Breast epithelium (tissue), 4 donors: ENCODE results near the gene MYNN. TPM values are rescaled to one million over a fixed set of nuclear protein-coding genes. Genes with fewer than 3 reads are reported as not detected.

Source experiments
- DNase-seq, 2 donors: peaks; one replicate each; pipeline ENCODE4 v3.0.0-alpha.2; 2019; ENCODE audit warnings: low spot score in 2 of 2
- H3K27ac ChIP-seq, 2 donors: fragments of 200-600 bp; sonication (generic) in 1 of 2; one replicate each; pipeline ENCODE4 v1.5.1; 2016 to 2019; ENCODE audit warnings: mild to moderate bottlenecking in 1 of 2
- H3K27me3 ChIP-seq, 2 donors: fragments of 200-600 bp; sonication (generic) in 1 of 2; one replicate each; pipeline versions ENCODE4 v1.5.1 to v1.6.0; 2017 to 2019; ENCODE audit warnings: control low read depth in 1 of 2, mild to moderate bottlenecking in 1 of 2
- H3K36me3 ChIP-seq: fragments of 200-600 bp; one replicate; pipeline ENCODE4 v1.5.1; 2019
- H3K4me1 ChIP-seq, 2 donors: fragments of 200-600 bp; sonication (generic); one replicate each; pipeline ENCODE4 v1.5.1; 2016 to 2019; ENCODE audit warnings: control low read depth in 1 of 2
- H3K4me3 ChIP-seq, 3 donors: fragments of 200-600 bp; sonication (generic); 1 replicate in 2 of 3; 2 replicates in 1 of 3; pipeline ENCODE4 v1.5.1; 2016 to 2019; ENCODE audit warnings: mild to moderate bottlenecking in 3 of 3, moderate library complexity in 2 of 3
- H3K9me3 ChIP-seq, 2 donors: fragments of 200-600 bp; sonication (generic) in 1 of 2; one replicate each; pipeline ENCODE4 v1.5.1; 2016 to 2019; ENCODE audit warnings: control low read depth in 1 of 2
- POLR2A ChIP-seq: fragments of 450-650 bp; IDR thresholded peaks from one replicate; pipeline ENCODE4 v1.6.1; 2016; ENCODE audit warnings: antibody characterized with exemption, mild to moderate bottlenecking, moderate library complexity
- POLR2AphosphoS5 ChIP-seq, 3 donors: sonication (generic); formaldehyde crosslinking; IDR thresholded peaks; one replicate each; pipeline ENCODE4 v1.6.1; 2017; ENCODE audit warnings: antibody characterized with exemption in 3 of 3
- intact Hi-C: fragments of 100-400 bp; cut with DNase I; formaldehyde crosslinking; loops from one replicate; pipeline ENCODE4 v1.15.1; 2023; ENCODE audit warnings: low total_unique reads
- total RNA-seq, 3 donors: library from RNA; depleted of rRNA; stranded (reverse); fragments of >200 nt; gene quantifications; one replicate each; pipeline ENCODE4 v1.1.0, GENCODE V29; 2016
- TF ChIP-seq, protein P1 (sequence below), 3 donors: fragments of 450-650 bp; IDR thresholded peaks; one replicate each; pipeline ENCODE4 v1.5.1; 2016 to 2017; ENCODE audit warnings: antibody characterized with exemption in 3 of 3, mild to moderate bottlenecking in 3 of 3, moderate library complexity in 3 of 3

MYNN gene
- total RNA-seq, 3 donors from 2014 or later, result 16.0 to 29.0 (median 18.7) TPM

- no peaks in the 10 kb centered on the region for H3K4me1 ChIP-seq
- TF ChIP-seq POLR2A, result no peak
- TF ChIP-seq, protein P1, sequence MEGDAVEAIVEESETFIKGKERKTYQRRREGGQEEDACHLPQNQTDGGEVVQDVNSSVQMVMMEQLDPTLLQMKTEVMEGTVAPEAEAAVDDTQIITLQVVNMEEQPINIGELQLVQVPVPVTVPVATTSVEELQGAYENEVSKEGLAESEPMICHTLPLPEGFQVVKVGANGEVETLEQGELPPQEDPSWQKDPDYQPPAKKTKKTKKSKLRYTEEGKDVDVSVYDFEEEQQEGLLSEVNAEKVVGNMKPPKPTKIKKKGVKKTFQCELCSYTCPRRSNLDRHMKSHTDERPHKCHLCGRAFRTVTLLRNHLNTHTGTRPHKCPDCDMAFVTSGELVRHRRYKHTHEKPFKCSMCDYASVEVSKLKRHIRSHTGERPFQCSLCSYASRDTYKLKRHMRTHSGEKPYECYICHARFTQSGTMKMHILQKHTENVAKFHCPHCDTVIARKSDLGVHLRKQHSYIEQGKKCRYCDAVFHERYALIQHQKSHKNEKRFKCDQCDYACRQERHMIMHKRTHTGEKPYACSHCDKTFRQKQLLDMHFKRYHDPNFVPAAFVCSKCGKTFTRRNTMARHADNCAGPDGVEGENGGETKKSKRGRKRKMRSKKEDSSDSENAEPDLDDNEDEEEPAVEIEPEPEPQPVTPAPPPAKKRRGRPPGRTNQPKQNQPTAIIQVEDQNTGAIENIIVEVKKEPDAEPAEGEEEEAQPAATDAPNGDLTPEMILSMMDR (IDR thresholded peaks at IDR 0.05), result no peak
- no peak for TF ChIP-seq POLR2AphosphoS5 (IDR thresholded peaks at IDR 0.05)
- no peak overlapping the region for H3K27ac ChIP-seq
- H3K4me3 ChIP-seq, result no peak overlapping the region
- intact Hi-C loops, result no loop called here
- DNase-seq, result no peak
- H3K27me3 ChIP-seq, result peaks cover 0 to 16% of the 10 kb centered on the region in 2 donors
- H3K36me3 ChIP-seq, result no peaks in the 10 kb centered on the region
- no peaks in the 10 kb centered on the region for H3K9me3 ChIP-seq
Observed at GRCh38 chr3:169748670-169749069, 24.5 kb upstream of the MYNN start.

DNA sequence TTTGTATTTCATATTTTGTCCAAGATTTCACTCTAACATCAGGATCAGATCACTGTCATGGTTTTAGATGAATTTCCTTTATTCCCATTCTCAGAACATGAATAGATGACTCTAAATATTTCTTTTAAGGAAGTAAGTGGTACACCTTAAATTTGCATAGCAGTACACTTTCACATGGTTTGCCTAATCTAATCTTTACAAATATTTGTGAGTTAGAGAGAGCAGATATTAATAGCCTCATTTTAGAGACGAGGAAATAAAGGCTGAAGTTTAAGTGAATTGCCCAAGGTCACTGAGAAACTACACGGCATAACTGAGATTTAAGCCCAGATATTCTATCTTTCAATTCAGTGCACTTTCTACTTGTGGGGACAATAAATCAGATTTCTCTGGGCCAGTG is 22.5 kb upstream of the MYNN start:
- intact Hi-C loops, result no loop called here
- TF ChIP-seq, protein P1 (IDR thresholded peaks at IDR 0.05), result no peak
- TF ChIP-seq POLR2AphosphoS5 (IDR thresholded peaks at IDR 0.05) (no peak), POLR2A (no peak)
- DNase-seq, result no peak
- Histone ChIP-seq H3K27me3 (peaks cover 0 to 16% of the 10 kb centered on the region in 2 donors), H3K27ac (no peak overlapping the region), H3K36me3 (no peaks in the 10 kb centered on the region), H3K4me3 (no peak overlapping the region), H3K9me3 (no peaks in the 10 kb centered on the region), H3K4me1 (no peaks in the 10 kb centered on the region)

- H3K27ac ChIP-seq, result no peak overlapping the region
- no peak overlapping the region for H3K4me3 ChIP-seq
- H3K36me3 ChIP-seq, result no peaks in the 10 kb centered on the region
- H3K4me1 ChIP-seq, result no peaks in the 10 kb centered on the region
- intact Hi-C loops, result no loop called here
- H3K27me3 ChIP-seq, result peaks cover 0 to 10% of the 10 kb centered on the region in 2 donors
- TF ChIP-seq POLR2AphosphoS5 (IDR thresholded peaks at IDR 0.05), result no peak
- TF ChIP-seq, protein P1 (IDR thresholded peaks at IDR 0.05), result no peak
- no peak for TF ChIP-seq POLR2A
- H3K9me3 ChIP-seq, result no peaks in the 10 kb centered on the region
- no peak for DNase-seq
Observed at GRCh38 chr3:169751875-169752274, 21.3 kb upstream of the MYNN start.

GRCh38 chr3:169754711-169755110 is 18.5 kb upstream of the MYNN start:
- H3K27me3 ChIP-seq, result no peaks in the 10 kb centered on the region
- H3K36me3 ChIP-seq, result no peaks in the 10 kb centered on the region
- H3K4me1 ChIP-seq, result no peaks in the 10 kb centered on the region
- TF ChIP-seq, protein P1 (IDR thresholded peaks at IDR 0.05), result no peak
- TF ChIP-seq POLR2AphosphoS5 (IDR thresholded peaks at IDR 0.05) (no peak), POLR2A (no peak)
- no peak for DNase-seq
- no peaks in the 10 kb centered on the region for H3K9me3 ChIP-seq
- intact Hi-C loops, result no loop called here
- H3K27ac ChIP-seq, result no peak overlapping the region
- no peak overlapping the region for H3K4me3 ChIP-seq

DNA sequence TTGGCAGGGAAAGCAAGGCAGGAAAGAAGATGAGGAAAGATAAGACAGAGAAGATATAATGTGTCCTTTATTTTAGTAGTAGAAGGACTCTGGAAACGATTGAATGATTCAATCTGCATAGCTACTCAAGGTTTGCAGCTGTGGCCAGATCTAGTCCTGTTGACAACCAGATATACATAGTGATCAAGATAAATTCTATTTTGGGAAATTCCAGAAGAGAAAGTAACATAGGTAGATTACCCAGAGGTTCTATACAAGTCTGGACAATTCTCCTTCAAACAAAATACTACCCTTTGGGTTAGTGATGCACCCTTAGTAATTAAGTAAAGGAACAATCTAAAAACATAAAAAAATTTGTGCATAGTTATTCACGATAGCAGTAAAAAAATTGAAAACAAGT is 17.7 kb upstream of the MYNN start:
- TF ChIP-seq, protein P1 (IDR thresholded peaks at IDR 0.05), result no peak
- TF ChIP-seq POLR2A, result no peak
- TF ChIP-seq POLR2AphosphoS5 (IDR thresholded peaks at IDR 0.05), result no peak
- Histone ChIP-seq H3K9me3 (no peaks in the 10 kb centered on the region), H3K4me3 (no peak overlapping the region), H3K27ac (no peak overlapping the region), H3K27me3 (no peaks in the 10 kb centered on the region), H3K4me1 (no peaks in the 10 kb centered on the region), H3K36me3 (no peaks in the 10 kb centered on the region)
- no peak for DNase-seq
- intact Hi-C loops, result no loop called here
